A549 treated with Hydrocortisone at 1 μM for 4 hours (cell line): ENCODE measurements around the gene TCP11L1. TPM values are rescaled to one million over a fixed set of nuclear protein-coding genes. Genes with fewer than 3 reads are reported as not detected.

Source experiments
- total RNA-seq: library from RNA; stranded (reverse); fragments of 200-300 nt; extraction: Qiagen RNA extraction; gene quantifications from 5 replicates; pipeline ENCODE4 v1.2.3, GENCODE V29; 2022

TCP11L1 gene, protein sequence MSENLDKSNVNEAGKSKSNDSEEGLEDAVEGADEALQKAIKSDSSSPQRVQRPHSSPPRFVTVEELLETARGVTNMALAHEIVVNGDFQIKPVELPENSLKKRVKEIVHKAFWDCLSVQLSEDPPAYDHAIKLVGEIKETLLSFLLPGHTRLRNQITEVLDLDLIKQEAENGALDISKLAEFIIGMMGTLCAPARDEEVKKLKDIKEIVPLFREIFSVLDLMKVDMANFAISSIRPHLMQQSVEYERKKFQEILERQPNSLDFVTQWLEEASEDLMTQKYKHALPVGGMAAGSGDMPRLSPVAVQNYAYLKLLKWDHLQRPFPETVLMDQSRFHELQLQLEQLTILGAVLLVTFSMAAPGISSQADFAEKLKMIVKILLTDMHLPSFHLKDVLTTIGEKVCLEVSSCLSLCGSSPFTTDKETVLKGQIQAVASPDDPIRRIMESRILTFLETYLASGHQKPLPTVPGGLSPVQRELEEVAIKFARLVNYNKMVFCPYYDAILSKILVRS
- total RNA-seq = 18.9 to 31.4 TPM (median 23.4 TPM) in 5 replicates

DNA sequence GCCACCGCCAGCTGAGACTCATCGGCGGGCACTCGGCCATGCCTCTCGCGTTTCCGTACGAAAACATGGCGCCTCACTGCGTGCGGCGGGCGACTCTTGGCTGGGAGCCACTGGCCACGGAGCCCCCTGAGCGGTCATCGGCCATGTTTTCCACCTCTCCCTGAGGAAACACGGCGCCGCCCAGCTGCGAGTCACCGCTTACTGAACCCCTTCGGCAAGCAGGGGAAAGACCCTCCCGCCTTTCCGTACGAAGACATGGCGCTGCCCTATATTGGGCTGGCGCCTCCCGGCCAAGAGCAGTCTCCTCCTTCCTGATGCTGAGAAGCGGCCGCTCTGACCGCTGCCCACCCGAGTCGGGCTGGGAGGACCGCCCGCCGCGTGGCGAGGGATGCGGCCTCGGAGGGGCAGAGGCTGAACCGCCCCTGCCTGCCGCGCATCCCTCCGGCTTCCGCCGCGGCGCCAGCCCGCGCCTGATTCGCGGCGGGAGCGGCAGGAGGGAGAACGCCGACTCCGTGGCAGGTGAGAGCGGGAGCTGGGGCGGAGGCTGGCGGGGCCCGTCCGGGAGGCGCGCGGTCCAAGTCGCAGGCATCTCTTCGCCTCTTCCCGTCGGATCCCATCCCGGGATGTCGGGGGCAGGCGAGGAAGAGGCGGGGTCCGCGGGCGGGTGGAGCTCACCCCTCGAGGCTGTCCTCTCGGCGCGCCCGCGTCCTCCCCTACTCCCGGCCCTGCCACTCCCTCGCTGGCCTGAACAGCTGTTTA, at the start of gene TCP11L1:
Gene TCP11L1, plus strand, starts transcription at position 299 of the 759 bp plus-strand sequence. CDS start 4,202 bp downstream, outside the sequence.

DNA sequence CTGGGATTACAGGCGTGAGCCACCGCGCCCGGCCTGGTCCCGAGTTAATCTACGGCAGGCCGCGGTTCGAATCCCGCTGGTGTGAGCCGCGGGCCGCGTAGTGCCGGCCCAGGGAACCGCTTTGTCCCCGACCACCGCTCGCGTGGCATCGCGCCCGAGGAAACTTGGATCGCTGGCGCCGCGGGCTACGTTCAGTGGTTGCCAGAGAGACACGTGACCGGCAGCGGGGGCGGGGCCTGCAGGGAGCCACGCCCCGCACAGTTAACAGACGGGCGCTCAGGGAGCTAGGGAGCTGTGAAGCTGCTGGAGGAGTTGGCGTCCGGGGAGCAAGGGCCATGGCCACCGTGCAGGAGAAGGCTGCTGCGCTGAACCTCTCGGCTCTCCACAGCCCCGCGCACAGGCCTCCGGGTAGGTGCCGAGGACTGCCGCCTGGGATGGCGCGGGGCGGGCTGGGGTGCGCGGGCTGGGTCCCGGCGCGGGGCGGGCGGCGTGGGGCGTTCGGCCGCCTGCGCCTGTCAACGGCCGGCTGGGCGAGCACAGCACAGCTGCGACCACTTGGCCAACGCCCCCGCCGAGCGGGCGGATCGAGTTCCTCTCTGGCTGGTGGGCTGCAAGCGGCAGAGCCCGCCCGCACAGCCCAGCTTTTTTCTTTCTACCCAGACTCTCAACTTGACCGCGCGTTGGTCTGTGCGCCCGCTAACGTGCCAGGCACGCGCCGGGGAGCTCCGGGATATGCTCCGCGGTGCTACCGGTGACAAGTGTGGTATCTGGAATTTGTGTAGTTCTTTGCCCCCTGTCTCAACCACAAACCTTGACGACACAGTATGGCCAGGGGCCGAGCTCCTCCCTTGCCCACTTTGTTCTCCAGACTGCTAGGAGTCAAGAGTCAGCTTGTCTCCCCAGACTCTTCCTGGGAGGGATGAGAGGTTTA, 23.5 kb upstream of the TCP11L1 start, which contains the start of gene DEPDC7:
Gene DEPDC7, plus strand, starts transcription at position 258 of the 931 bp plus-strand sequence. Its CDS starts 78 bp downstream, at position 336.

Other genes starting within 250 kb of the TCP11L1 start
- gene CCDC73, start 244.9 kb upstream of the TCP11L1 start, total RNA-seq = 0.03 to 0.07 TPM in 2 of 5 replicates, not detected in the others
- gene PRRG4, start 209.6 kb upstream of the TCP11L1 start, total RNA-seq = 1.6 to 1.8 TPM (median 1.6 TPM) in 5 replicates
- 12.0 to 21.5 TPM (median 16.4 TPM) in 5 replicates for gene QSER1, start 146.8 kb upstream of the TCP11L1 start, total RNA-seq
- gene DEPDC7, start 23.7 kb upstream of the TCP11L1 start, total RNA-seq = 6.5 to 9.0 TPM (median 7.3 TPM) in 5 replicates
- gene CSTF3, start 121.9 kb downstream of the TCP11L1 start, total RNA-seq = 25.2 to 32.0 TPM (median 27.1 TPM) in 5 replicates
- 11.7 to 19.4 TPM (median 16.8 TPM) in 5 replicates for gene HIPK3, start 217.8 kb downstream of the TCP11L1 start, total RNA-seq